ENCODE results near the gene URI1.

- TF ChIP-seq CTCF (IDR thresholded peaks at IDR 0.05) (no peak), POLR2A (IDR thresholded peaks at IDR 0.05) (no peak)
These were observed 14.0 kb upstream of the URI1 start for GRCh38 chr19:29927944-29928625.
